ENCODE results near the gene DAGLA. TPM values are rescaled to one million over a fixed set of nuclear protein-coding genes. Genes with fewer than 3 reads are reported as not detected.

The DAGLA gene
- total and polyA plus RNA-seq, 2 of the 13 experiments (the other 11 are each of a cell fraction or from before 2014, with no cell fraction given) = 2.6 to 3.9 TPM

- TF ChIP-seq ZNF609 (CRISPR knock-in tag; IDR thresholded peaks at IDR 0.05; ENCODE audit: borderline replicate concordance) = no peak
- no peak for TF ChIP-seq ZNF18 (CRISPR knock-in tag; IDR thresholded peaks at IDR 0.05; ENCODE audit: insufficient replicate concordance)
- no peak for TF ChIP-seq REXO4 (CRISPR knock-in tag; IDR thresholded peaks at IDR 0.05; ENCODE audit: borderline replicate concordance)
- TF ChIP-seq TRIM24 (CRISPR knock-in tag; IDR thresholded peaks at IDR 0.05) = no peak
- no peak for TF ChIP-seq PRDM15 (CRISPR knock-in tag; IDR thresholded peaks at IDR 0.05)
- 0 out of 2 replicates have a peak, but pooled peaks have one; percentile 48 for TF ChIP-seq ZMAT3 (CRISPR knock-in tag; conservative IDR thresholded peaks at IDR 0.05)
- no peak for TF ChIP-seq CBFB (CRISPR knock-in tag; IDR thresholded peaks at IDR 0.05)
- no peak for TF ChIP-seq JUND (CRISPR knock-in tag; IDR thresholded peaks at IDR 0.05)
- TF ChIP-seq NR2F6 (IDR thresholded peaks at IDR 0.05) = peak; percentile 83
- peak; percentile 92 for TF ChIP-seq NR2F6 (CRISPR knock-in tag; IDR thresholded peaks at IDR 0.05)
- 0 out of 2 replicates have a peak, but pooled peaks have one; percentile 20 for TF ChIP-seq GFI1 (CRISPR knock-in tag; IDR thresholded peaks at IDR 0.05; ENCODE audit: borderline replicate concordance)
- 0 out of 2 replicates have a peak, but pooled peaks have one; percentile 25 for TF ChIP-seq ZNF574 (CRISPR knock-in tag; IDR thresholded peaks at IDR 0.05)
- no peak for TF ChIP-seq ZNF260 (CRISPR knock-in tag; IDR thresholded peaks at IDR 0.05; ENCODE audit: borderline replicate concordance, low read depth)
- TF ChIP-seq PRMT3 (CRISPR knock-in tag; IDR thresholded peaks at IDR 0.05; ENCODE audit: borderline replicate concordance, low read depth) = no peak
- no peak for TF ChIP-seq U2AF1 (optimal IDR thresholded peaks at IDR 0.05; ENCODE audit: low read depth, low read length)
- no peak for TF ChIP-seq ZNF430 (CRISPR knock-in tag; IDR thresholded peaks at IDR 0.05)
- TF ChIP-seq SKI (IDR thresholded peaks at IDR 0.05; ENCODE audit: partially characterized antibody) = no peak
- no peak for TF ChIP-seq ATM (IDR thresholded peaks at IDR 0.05; ENCODE audit: borderline replicate concordance)
These were observed 8.7 kb upstream of the DAGLA start (continued) for GRCh38 chr11:61671527-61671926.
